Activated naive CD8-positive, alpha-beta T cell treated with anti-CD3 and anti-CD28 coated beads, Interleukin-2, amount 50 U/mL, for 24 hours (primary cell): ENCODE results near the gene RRP1.

Source experiments
- ATAC-seq: fragments of 150-1000 bp; cut with Tn5 transposase; one replicate; pipeline ENCODE4 v1.10.0; 2021
- DNase-seq: peaks from one replicate; pipeline ENCODE4 v3.0.0; 2021
- H3K27ac Mint-ChIP-seq: one replicate; pipeline ENCODE4 v1.8.0; 2021; ENCODE audit warnings: mild to moderate bottlenecking, mixed read lengths
- H3K27me3 Mint-ChIP-seq: one replicate; pipeline ENCODE4 v1.8.0; 2021; ENCODE audit warnings: mixed read lengths
- H3K36me3 Mint-ChIP-seq: one replicate; pipeline ENCODE4 v1.8.0; 2021; ENCODE audit warnings: low read depth, mixed read lengths
- H3K4me1 Mint-ChIP-seq: one replicate; pipeline ENCODE4 v1.8.0; 2021; ENCODE audit warnings: mixed read lengths
- H3K4me3 Mint-ChIP-seq: one replicate; pipeline ENCODE4 v1.8.0; 2021; ENCODE audit warnings: mild to moderate bottlenecking, moderate library complexity, mixed read lengths
- H3K9me3 Mint-ChIP-seq: one replicate; pipeline ENCODE4 v1.8.0; 2021; ENCODE audit warnings: mixed read lengths

The RRP1 gene, protein sequence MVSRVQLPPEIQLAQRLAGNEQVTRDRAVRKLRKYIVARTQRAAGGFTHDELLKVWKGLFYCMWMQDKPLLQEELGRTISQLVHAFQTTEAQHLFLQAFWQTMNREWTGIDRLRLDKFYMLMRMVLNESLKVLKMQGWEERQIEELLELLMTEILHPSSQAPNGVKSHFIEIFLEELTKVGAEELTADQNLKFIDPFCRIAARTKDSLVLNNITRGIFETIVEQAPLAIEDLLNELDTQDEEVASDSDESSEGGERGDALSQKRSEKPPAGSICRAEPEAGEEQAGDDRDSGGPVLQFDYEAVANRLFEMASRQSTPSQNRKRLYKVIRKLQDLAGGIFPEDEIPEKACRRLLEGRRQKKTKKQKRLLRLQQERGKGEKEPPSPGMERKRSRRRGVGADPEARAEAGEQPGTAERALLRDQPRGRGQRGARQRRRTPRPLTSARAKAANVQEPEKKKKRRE

DNA sequence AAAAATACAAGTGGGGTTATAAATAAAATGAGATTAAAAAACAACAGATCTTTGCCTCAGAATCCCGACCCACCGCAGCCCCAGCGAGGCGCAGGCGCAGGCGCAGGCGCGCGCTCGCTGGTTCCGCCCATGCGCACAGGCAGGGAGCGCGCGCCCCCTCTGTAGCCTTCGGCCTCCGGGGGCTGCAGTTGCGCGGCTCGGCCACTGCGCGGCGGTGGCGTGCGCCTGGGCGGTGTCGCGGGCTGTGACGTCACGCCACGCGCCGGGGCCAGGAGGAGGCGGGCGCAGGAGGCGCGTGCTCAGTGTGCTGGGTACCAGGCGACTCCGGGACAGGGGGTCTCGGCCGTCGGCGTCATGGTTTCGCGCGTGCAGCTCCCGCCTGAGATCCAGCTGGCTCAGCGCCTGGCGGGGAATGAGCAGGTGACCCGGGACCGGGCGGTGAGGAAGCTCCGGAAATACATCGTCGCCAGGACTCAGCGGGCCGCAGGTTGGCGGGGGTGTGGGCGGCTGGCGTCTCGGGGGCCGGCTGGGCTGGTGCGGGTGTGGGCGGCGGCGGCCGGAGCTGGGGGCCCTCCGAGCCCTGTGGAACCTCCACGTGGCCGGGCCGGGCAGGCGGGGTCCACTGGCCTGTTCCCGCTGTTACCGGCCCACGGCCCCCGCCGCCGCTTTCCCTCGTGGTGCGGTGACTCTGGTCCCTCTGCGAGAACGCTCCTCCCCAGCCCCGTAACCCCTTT is at the start of gene RRP1:
Gene RRP1, plus strand, starts transcription at position 302 of the 734 bp plus-strand sequence. Its CDS starts 53 bp downstream, at position 355.
- peaks cover 29% of the 10 kb centered on the region for H3K4me1 Mint-ChIP-seq
- DNase-seq (peak; percentile 96), ATAC-seq (peak; percentile 92)
- H3K9me3 Mint-ChIP-seq, result no peaks in the 10 kb centered on the region
- H3K27ac Mint-ChIP-seq, result peak within 1 kb of the TSS; percentile 95
- no peaks in the 10 kb centered on the region for H3K27me3 Mint-ChIP-seq
- H3K4me3 Mint-ChIP-seq, result peak within 1 kb of the TSS; percentile 97
- peaks cover 36% of the 10 kb centered on the region for H3K36me3 Mint-ChIP-seq

GRCh38 chr21:43739621-43740435 is 49.5 kb upstream of the RRP1 start:
- ATAC-seq (peak; percentile 4), DNase-seq (no peak)
- peaks cover 11% of the 10 kb centered on the region for H3K36me3 Mint-ChIP-seq
- no peaks in the 10 kb centered on the region for H3K27me3 Mint-ChIP-seq
- H3K27ac Mint-ChIP-seq, result no peak overlapping the region
- H3K9me3 Mint-ChIP-seq, result no peaks in the 10 kb centered on the region
- H3K4me1 Mint-ChIP-seq, result peaks cover under 1% of the 10 kb centered on the region
- H3K4me3 Mint-ChIP-seq, result no peak overlapping the region

DNA sequence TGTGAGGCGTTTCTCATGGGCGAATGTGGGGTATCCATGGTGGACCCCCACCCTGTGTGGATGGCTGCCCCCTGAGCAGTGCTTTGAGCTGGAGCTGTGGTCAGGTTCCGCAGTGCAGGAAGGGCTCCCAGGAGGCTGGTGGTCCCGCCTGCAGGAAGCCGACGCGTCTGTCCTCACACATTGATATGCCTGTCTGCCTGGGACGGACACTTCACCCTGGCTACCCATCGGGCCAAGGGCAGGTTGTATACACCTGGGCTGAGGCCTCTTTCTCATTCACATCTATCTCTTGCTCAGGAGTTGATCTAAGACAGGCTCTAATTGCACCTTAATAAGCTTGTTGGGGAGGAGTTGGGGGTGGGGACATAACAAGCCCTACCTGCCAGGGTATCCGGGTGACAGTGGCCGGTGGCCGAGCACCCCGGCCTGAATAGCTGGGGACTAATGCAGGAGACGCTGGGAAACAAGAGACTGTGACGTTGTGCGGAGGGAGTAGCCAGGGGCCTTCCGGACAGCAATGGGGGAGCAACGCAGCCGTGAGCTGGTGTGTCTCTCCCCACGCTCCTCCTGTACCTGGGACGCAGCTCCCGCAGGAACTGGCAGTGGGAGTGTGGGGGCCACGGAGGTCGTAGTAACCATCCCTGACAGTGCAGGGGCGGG is 48.8 kb upstream of the RRP1 start:
- ATAC-seq (no peak), DNase-seq (no peak)
- Mint-ChIP-seq H3K36me3 (peaks cover 12% of the 10 kb centered on the region), H3K9me3 (no peaks in the 10 kb centered on the region), H3K27me3 (no peaks in the 10 kb centered on the region), H3K4me1 (no peaks in the 10 kb centered on the region), H3K4me3 (no peak overlapping the region), H3K27ac (no peak overlapping the region)

- DNase-seq (no peak), ATAC-seq (no peak)
- Mint-ChIP-seq H3K36me3 (peaks cover 13% of the 10 kb centered on the region), H3K4me1 (no peaks in the 10 kb centered on the region), H3K27me3 (no peaks in the 10 kb centered on the region), H3K4me3 (no peak overlapping the region), H3K27ac (no peak overlapping the region), H3K9me3 (no peaks in the 10 kb centered on the region)
These were observed 47.8 kb upstream of the RRP1 start for GRCh38 chr21:43741423-43742096.

DNA sequence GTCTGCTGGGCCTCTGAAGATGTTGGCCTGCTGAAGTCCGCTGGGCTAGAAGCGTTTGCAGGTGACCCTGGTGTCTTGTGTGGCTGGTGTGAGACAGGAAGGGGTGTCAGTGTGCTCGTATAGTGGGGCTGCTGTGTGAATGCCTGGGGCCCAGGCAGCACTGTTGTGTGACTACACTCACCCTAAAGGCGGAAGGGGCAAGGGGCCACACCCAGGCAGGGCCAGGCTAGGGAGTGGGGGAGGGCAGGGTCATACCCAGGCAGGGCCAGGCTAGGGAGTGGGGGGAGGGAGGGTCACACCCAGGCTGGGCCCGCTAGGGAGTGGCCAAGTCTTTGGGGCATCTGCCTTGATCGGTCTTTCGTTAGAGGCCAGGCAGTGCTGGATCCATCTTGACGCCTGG is 45.4 kb upstream of the RRP1 start:
- no peak overlapping the region for H3K4me3 Mint-ChIP-seq
- ATAC-seq, result no peak
- peaks cover 13% of the 10 kb centered on the region for H3K36me3 Mint-ChIP-seq

DNA sequence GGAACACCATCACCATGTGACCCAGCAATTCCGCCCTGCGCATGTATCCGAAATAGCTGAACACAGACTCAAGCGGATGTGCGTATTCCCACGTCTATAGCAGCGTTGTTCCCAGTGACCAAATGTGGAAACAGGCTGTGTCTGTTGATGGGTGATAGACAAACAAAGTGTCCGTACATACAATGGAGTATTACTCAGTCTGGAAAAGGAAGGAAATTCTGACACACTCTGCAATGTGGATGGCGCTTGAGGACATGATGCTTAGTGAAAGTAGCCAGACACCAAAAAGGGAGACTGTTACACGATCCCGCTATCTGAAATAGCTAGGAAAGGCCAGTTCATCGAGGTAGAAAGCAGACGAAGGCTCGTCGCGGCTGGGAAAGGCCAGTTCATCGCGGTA is 44.7 kb upstream of the RRP1 start:
- Mint-ChIP-seq H3K4me1 (no peaks in the 10 kb centered on the region), H3K4me3 (no peak overlapping the region), H3K27ac (no peak overlapping the region), H3K36me3 (peaks cover 13% of the 10 kb centered on the region), H3K27me3 (no peaks in the 10 kb centered on the region), H3K9me3 (no peaks in the 10 kb centered on the region)
- ATAC-seq, result no peak
- no peak for DNase-seq

More for the DNA sequence above, 45.4 kb upstream of the RRP1 start:
- Mint-ChIP-seq H3K27ac (no peak overlapping the region), H3K27me3 (no peaks in the 10 kb centered on the region), H3K9me3 (no peaks in the 10 kb centered on the region), H3K4me1 (no peaks in the 10 kb centered on the region)
- no peak for DNase-seq

- no peak overlapping the region for H3K4me3 Mint-ChIP-seq
- ATAC-seq (no peak), DNase-seq (no peak)
- no peaks in the 10 kb centered on the region for H3K4me1 Mint-ChIP-seq
- no peaks in the 10 kb centered on the region for H3K9me3 Mint-ChIP-seq
- H3K36me3 Mint-ChIP-seq, result peaks cover 17% of the 10 kb centered on the region
- H3K27me3 Mint-ChIP-seq, result no peaks in the 10 kb centered on the region
- H3K27ac Mint-ChIP-seq, result no peak overlapping the region
These were observed 43.4 kb upstream of the RRP1 start for GRCh38 chr21:43745772-43746517.

- H3K27me3 Mint-ChIP-seq, result no peaks in the 10 kb centered on the region
- peaks cover 21% of the 10 kb centered on the region for H3K36me3 Mint-ChIP-seq
- no peak overlapping the region for H3K27ac Mint-ChIP-seq
These were observed 40.8 kb upstream of the RRP1 start for GRCh38 chr21:43748622-43749021.

DNA sequence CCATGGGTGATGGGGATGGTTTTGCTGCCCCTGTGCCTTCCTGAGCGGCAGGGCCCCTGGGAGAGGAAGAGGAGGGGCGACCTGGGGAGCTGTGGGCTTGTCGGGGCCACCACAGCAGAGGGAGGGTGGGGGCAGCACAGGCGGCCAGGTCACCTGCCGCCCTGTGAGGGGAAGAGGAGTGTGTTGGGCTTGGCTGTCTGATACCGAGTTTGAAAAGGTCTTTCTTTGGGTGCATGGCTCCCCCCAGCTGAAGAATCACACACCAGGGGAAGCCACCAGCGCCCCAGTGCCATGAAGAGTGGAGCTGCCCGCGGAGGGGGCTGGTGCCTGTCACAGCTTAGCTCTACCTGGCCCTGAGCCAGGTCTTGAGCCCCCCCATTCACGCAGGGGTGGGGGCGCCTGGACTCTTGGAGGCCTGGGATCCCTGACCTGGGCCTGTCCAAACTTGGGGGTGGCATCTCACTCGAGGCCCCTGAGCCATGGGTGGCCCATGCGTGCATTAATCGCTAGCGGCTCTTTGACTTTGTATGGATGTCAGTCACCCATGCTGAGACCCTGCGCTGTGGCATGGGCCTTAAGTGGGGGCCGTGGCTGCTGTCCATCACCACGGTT is 39.6 kb upstream of the RRP1 start:
- ATAC-seq (no peak), DNase-seq (no peak)
- Mint-ChIP-seq H3K4me1 (no peaks in the 10 kb centered on the region), H3K27ac (no peak overlapping the region), H3K36me3 (peaks cover 24% of the 10 kb centered on the region), H3K27me3 (no peaks in the 10 kb centered on the region), H3K4me3 (no peak overlapping the region), H3K9me3 (no peaks in the 10 kb centered on the region)

More at GRCh38 chr21:43748622-43749021, 40.8 kb upstream of the RRP1 start:
- Mint-ChIP-seq H3K4me3 (no peak overlapping the region), H3K9me3 (no peaks in the 10 kb centered on the region), H3K4me1 (no peaks in the 10 kb centered on the region)
- ATAC-seq, result no peak
- DNase-seq, result no peak

GRCh38 chr21:43750339-43751033 is 38.9 kb upstream of the RRP1 start:
- no peaks in the 10 kb centered on the region for H3K27me3 Mint-ChIP-seq
- ATAC-seq (no peak), DNase-seq (no peak)
- H3K4me1 Mint-ChIP-seq, result no peaks in the 10 kb centered on the region
- peak overlapping the region; percentile 59 for H3K27ac Mint-ChIP-seq
- H3K4me3 Mint-ChIP-seq, result no peak overlapping the region
- H3K36me3 Mint-ChIP-seq, result peaks cover 23% of the 10 kb centered on the region
- no peaks in the 10 kb centered on the region for H3K9me3 Mint-ChIP-seq

- Mint-ChIP-seq H3K27me3 (no peaks in the 10 kb centered on the region), H3K4me1 (no peaks in the 10 kb centered on the region), H3K9me3 (no peaks in the 10 kb centered on the region), H3K4me3 (no peak overlapping the region), H3K36me3 (peaks cover 23% of the 10 kb centered on the region), H3K27ac (no peak overlapping the region)
- DNase-seq (no peak), ATAC-seq (no peak)
These were observed 37.3 kb upstream of the RRP1 start for GRCh38 chr21:43751955-43752591.
